H1 (cell line): ENCODE results near the gene MCF2L.

ENCODE experiments used
- CEBPB ChIP-seq: IDR thresholded peaks from 2 replicates; pipeline ENCODE4 v1.6.1; 2012; ENCODE audit warnings: low read depth, low read length
- CHD1 ChIP-seq: IDR thresholded peaks from 2 replicates; pipeline ENCODE4 v1.6.1; 2012; ENCODE audit warnings: low read depth, low read length, improper control_type of control experiment
- JUN ChIP-seq: IDR thresholded peaks from 2 replicates; pipeline ENCODE4 v1.6.1; 2011; ENCODE audit warnings: low read depth, mild to moderate bottlenecking, improper control_type of control experiment, low read length
- POLR2A ChIP-seq, 2 experiments: IDR thresholded peaks; 1 replicate in 1 of 2; 2 replicates in 1 of 2; pipeline ENCODE4 v1.6.1; 2011; ENCODE audit warnings: low read depth in 2 of 2, low read length in 2 of 2, mild to moderate bottlenecking in 2 of 2; ENCODE audit errors: control extremely low read depth in 1 of 2
- RBBP5 ChIP-seq: IDR thresholded peaks from 2 replicates; pipeline ENCODE4 v1.7.1; 2012; ENCODE audit warnings: low read depth, mild to moderate bottlenecking, inconsistent platforms, low read length, moderate library complexity, borderline replicate concordance
- SP1 ChIP-seq: IDR thresholded peaks from 2 replicates; pipeline ENCODE4 v1.6.1; 2011; ENCODE audit warnings: low read depth, low read length
- TAF7 ChIP-seq: optimal IDR thresholded peaks from 2 replicates; pipeline ENCODE3; 2011; ENCODE audit warnings: low read depth, mild to moderate bottlenecking, inconsistent platforms, low read length, moderate library complexity, borderline replicate concordance
- TBP ChIP-seq: IDR thresholded peaks from 2 replicates; pipeline ENCODE4 v1.6.1; 2011; ENCODE audit warnings: low read depth, low read length, improper control_type of control experiment
- USF2 ChIP-seq: IDR thresholded peaks from 2 replicates; pipeline ENCODE4 v1.6.1; 2011; ENCODE audit warnings: low read length, improper control_type of control experiment
- ZNF274 ChIP-seq: IDR thresholded peaks from 2 replicates; pipeline ENCODE4 v1.7.0; 2012; ENCODE audit warnings: low read length, borderline replicate concordance; ENCODE audit errors: extremely low read depth
- TF ChIP-seq, protein P1 (sequence below), 3 experiments: IDR thresholded peaks; 1 replicate in 2 of 3; 2 replicates in 1 of 3; pipeline versions ENCODE4 v1.5.1 to v1.6.1; 2011; ENCODE audit warnings: low read length in 3 of 3, mild to moderate bottlenecking in 3 of 3, inconsistent platforms in 2 of 3, low read depth in 1 of 3, moderate library complexity in 1 of 3; ENCODE audit not compliant: insufficient read depth in 1 of 3; ENCODE audit errors: control extremely low read depth in 1 of 3
- TF ChIP-seq, protein P2 (sequence below): IDR thresholded peaks from 2 replicates; pipeline ENCODE4 v1.6.1; 2012; ENCODE audit warnings: inconsistent platforms

DNA sequence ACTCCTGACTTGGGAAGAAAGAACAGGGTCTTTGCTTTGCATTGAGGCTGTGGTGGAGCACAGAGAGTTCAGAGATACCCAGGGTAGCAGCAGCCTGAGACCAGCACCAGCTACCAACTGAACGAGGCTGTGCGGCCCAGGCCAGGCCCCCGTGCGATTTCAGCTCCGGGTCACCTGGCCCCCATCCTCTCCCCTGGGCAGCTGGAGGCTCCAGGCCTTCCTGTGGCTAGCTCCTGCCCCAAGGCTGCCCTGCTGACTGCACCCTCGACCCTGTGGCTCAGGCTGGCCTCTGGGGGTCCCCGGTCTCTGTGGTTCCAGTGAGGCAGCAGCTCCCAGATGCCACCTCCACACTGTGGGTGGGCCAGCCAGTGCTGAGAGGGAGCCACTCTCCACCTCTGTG is 52.8 kb downstream of the MCF2L start:
- TF ChIP-seq, protein P1, sequence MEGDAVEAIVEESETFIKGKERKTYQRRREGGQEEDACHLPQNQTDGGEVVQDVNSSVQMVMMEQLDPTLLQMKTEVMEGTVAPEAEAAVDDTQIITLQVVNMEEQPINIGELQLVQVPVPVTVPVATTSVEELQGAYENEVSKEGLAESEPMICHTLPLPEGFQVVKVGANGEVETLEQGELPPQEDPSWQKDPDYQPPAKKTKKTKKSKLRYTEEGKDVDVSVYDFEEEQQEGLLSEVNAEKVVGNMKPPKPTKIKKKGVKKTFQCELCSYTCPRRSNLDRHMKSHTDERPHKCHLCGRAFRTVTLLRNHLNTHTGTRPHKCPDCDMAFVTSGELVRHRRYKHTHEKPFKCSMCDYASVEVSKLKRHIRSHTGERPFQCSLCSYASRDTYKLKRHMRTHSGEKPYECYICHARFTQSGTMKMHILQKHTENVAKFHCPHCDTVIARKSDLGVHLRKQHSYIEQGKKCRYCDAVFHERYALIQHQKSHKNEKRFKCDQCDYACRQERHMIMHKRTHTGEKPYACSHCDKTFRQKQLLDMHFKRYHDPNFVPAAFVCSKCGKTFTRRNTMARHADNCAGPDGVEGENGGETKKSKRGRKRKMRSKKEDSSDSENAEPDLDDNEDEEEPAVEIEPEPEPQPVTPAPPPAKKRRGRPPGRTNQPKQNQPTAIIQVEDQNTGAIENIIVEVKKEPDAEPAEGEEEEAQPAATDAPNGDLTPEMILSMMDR (IDR thresholded peaks at IDR 0.05; ENCODE audit: control extremely low read depth in 1 of 3, insufficient read depth in 1 of 3, low read depth in 1 of 3, low read length in 3 of 3): no peak
- no peak for TF ChIP-seq SP1
- no peak for TF ChIP-seq USF2
- TF ChIP-seq, protein P2, sequence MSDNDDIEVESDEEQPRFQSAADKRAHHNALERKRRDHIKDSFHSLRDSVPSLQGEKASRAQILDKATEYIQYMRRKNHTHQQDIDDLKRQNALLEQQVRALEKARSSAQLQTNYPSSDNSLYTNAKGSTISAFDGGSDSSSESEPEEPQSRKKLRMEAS: no peak
- no peak for TF ChIP-seq CEBPB
- no peak for TF ChIP-seq TAF7
- no peak for TF ChIP-seq CHD1
- no peak for TF ChIP-seq TBP
- TF ChIP-seq RBBP5: no peak
- no peak for TF ChIP-seq ZNF274
- no peak for TF ChIP-seq POLR2A (IDR thresholded peaks at IDR 0.05; ENCODE audit: control extremely low read depth in 1 of 2, low read depth in 2 of 2, low read length in 2 of 2)
- TF ChIP-seq JUN: no peak
